HEK293 (cell line): ENCODE measurements around the gene PNPLA2.

Experiments used
- CTCF ChIP-seq: fragments of 450-650 bp; formaldehyde crosslinking; IDR thresholded peaks from 2 replicates; pipeline ENCODE4 v1.5.1; 2016; ENCODE audit warnings: missing biosample characterization, missing genetic modification characterization
- GLIS1 ChIP-seq: fragments of 450-650 bp; formaldehyde crosslinking; IDR thresholded peaks from 2 replicates; pipeline ENCODE4 v1.5.1; 2016; ENCODE audit warnings: missing biosample characterization, missing genetic modification characterization
- GLIS2 ChIP-seq: fragments of 450-650 bp; formaldehyde crosslinking; IDR thresholded peaks from 2 replicates; pipeline ENCODE4 v1.5.1; 2016; ENCODE audit warnings: missing biosample characterization, missing genetic modification characterization
- IKZF3 ChIP-seq: fragments of 450-650 bp; IDR thresholded peaks from 2 replicates; pipeline ENCODE4 v1.5.0; 2018; ENCODE audit warnings: missing biosample characterization, mild to moderate bottlenecking, missing genetic modification characterization, moderate library complexity
- PRDM10 ChIP-seq: fragments of 450-650 bp; formaldehyde crosslinking; IDR thresholded peaks from 2 replicates; pipeline ENCODE4 v1.5.1; 2016; ENCODE audit warnings: missing biosample characterization, missing genetic modification characterization
- SP7 ChIP-seq: fragments of 450-650 bp; formaldehyde crosslinking; IDR thresholded peaks from 2 replicates; pipeline ENCODE4 v1.5.1; 2016; ENCODE audit warnings: missing biosample characterization, missing genetic modification characterization
- ZBTB11 ChIP-seq: fragments of 450-650 bp; formaldehyde crosslinking; conservative IDR thresholded peaks from 2 replicates; pipeline ENCODE4 v1.5.1; 2016; ENCODE audit warnings: low read depth, missing biosample characterization, missing genetic modification characterization
- ZBTB17 ChIP-seq: fragments of 450-650 bp; formaldehyde crosslinking; IDR thresholded peaks from 2 replicates; pipeline ENCODE4 v1.5.1; 2016; ENCODE audit warnings: missing biosample characterization, missing genetic modification characterization
- ZBTB26 ChIP-seq: fragments of 450-650 bp; formaldehyde crosslinking; optimal IDR thresholded peaks from 2 replicates; pipeline ENCODE3; 2016; ENCODE audit warnings: missing biosample characterization, mild to moderate bottlenecking, missing genetic modification characterization
- ZFP69B ChIP-seq: fragments of 450-650 bp; formaldehyde crosslinking; IDR thresholded peaks from 2 replicates; pipeline ENCODE4 v1.5.1; 2016; ENCODE audit warnings: missing biosample characterization, missing genetic modification characterization
- ZIC2 ChIP-seq: fragments of 450-650 bp; formaldehyde crosslinking; IDR thresholded peaks from 2 replicates; pipeline ENCODE4 v1.5.1; 2016; ENCODE audit warnings: missing biosample characterization, missing genetic modification characterization
- ZNF16 ChIP-seq: fragments of 450-650 bp; formaldehyde crosslinking; IDR thresholded peaks from 2 replicates; pipeline ENCODE4 v1.5.1; 2016; ENCODE audit warnings: low read depth, missing biosample characterization, missing genetic modification characterization
- ZNF366 ChIP-seq: fragments of 450-650 bp; formaldehyde crosslinking; conservative IDR thresholded peaks from 2 replicates; pipeline ENCODE4 v1.5.1; 2016; ENCODE audit warnings: missing biosample characterization, missing genetic modification characterization
- ZNF600 ChIP-seq: fragments of 450-650 bp; formaldehyde crosslinking; IDR thresholded peaks from 2 replicates; pipeline ENCODE4 v1.5.1; 2016; ENCODE audit warnings: missing biosample characterization, missing genetic modification characterization
- TF ChIP-seq, protein P1 (sequence below): fragments of 450-650 bp; formaldehyde crosslinking; IDR thresholded peaks from 2 replicates; pipeline ENCODE4 v1.5.1; 2016; ENCODE audit warnings: missing biosample characterization, missing genetic modification characterization

Gene PNPLA2

DNA sequence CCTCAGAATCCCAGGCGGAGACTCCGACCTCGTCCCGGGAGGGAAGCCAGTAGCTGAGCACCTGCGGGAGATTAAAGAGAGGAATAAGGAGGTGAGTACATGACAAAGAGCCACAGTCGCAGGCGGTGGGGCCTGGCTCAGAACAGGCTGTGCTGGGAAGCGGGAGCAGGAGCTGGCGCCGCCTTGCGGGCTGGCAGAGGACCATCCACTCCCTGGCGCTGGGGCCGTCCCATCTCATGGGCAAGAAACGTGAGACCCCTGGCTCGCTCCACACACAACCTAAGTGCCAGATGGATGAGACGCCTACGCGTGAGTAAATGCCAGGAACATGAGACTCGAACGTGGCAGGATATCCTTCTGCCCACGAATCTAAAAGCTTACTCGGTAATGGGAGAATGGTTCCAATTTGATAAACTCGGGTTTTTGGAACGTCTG is 35.1 kb upstream of the PNPLA2 start (continued):
- peak; percentile 45; the same call in 1 of the 2 replicates for TF ChIP-seq PRDM10
- peak; percentile 70 for TF ChIP-seq IKZF3
- peak; percentile 36 for TF ChIP-seq ZIC2 (tag by site-specific recombination)
- TF ChIP-seq, protein P1, sequence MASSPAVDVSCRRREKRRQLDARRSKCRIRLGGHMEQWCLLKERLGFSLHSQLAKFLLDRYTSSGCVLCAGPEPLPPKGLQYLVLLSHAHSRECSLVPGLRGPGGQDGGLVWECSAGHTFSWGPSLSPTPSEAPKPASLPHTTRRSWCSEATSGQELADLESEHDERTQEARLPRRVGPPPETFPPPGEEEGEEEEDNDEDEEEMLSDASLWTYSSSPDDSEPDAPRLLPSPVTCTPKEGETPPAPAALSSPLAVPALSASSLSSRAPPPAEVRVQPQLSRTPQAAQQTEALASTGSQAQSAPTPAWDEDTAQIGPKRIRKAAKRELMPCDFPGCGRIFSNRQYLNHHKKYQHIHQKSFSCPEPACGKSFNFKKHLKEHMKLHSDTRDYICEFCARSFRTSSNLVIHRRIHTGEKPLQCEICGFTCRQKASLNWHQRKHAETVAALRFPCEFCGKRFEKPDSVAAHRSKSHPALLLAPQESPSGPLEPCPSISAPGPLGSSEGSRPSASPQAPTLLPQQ: peak; percentile 79; the same call in 1 of the 2 replicates
- TF ChIP-seq SP7: 0 out of 2 replicates have a peak, but pooled peaks have one; percentile 26
- TF ChIP-seq CTCF: peak; percentile 50; the same call in 1 of the 2 replicates
- TF ChIP-seq ZBTB11 (tag by site-specific recombination): 0 out of 2 replicates have a peak, but pooled peaks have one; percentile 23
- TF ChIP-seq ZBTB17 (tag by site-specific recombination): peak; percentile 38
- 0 out of 2 replicates have a peak, but pooled peaks have one; percentile 20 for TF ChIP-seq GLIS1 (tag by site-specific recombination)
- TF ChIP-seq ZNF16 (tag by site-specific recombination): no peak
- TF ChIP-seq ZNF600 (tag by site-specific recombination): peak; percentile 70; the same call in 1 of the 2 replicates
- TF ChIP-seq ZFP69B (tag by site-specific recombination): peak; percentile 70
- peak; percentile 45; the same call in 1 of the 2 replicates for TF ChIP-seq ZNF366
- TF ChIP-seq ZBTB26 (tag by site-specific recombination): peak; percentile 20
- TF ChIP-seq GLIS2 (tag by site-specific recombination): 0 out of 2 replicates have a peak, but pooled peaks have one; percentile 27
